GM10266 (cell line): ENCODE data around the gene LEFTY1.

Source experiments
- DNase-seq: peaks from one replicate; pipeline ENCODE4 v3.0.0; 2012; ENCODE audit errors: extremely low spot score
- TF ChIP-seq, protein P1 (sequence below): IDR thresholded peaks from 2 replicates; pipeline ENCODE4 v1.5.1; 2012; ENCODE audit warnings: mild to moderate bottlenecking, low read depth; ENCODE audit not compliant: control insufficient read depth, insufficient read depth; ENCODE audit errors: missing control alignments

Gene LEFTY1

DNA sequence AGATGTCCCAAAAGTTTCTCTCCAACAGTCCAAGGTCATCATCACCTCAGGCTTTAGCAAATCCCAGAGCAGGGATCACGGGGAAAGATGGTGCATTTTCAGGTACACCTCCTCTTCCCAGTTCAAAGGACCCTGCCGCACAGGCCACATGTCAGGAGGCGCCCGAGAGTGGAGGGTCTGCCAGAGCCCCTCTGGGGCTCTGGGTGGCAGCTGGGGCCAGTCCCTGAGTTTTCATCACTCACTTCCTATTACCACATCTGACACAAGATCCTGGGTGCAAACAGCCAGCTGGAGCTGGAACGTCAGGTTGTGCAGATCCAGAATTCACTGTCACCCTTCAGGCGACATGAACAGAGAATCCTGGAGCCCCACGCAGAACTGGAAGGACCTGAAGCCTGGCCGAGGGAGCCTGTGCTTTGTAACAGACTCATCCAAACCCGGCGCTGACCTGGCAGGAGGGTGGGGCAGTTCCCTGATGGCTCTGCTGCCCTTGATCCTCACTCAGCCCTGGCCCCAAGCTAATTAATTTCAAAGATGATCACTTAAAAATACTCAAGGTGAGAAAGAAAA, 15.6 kb downstream of the LEFTY1 start:
- no peak for DNase-seq
- TF ChIP-seq, protein P1, sequence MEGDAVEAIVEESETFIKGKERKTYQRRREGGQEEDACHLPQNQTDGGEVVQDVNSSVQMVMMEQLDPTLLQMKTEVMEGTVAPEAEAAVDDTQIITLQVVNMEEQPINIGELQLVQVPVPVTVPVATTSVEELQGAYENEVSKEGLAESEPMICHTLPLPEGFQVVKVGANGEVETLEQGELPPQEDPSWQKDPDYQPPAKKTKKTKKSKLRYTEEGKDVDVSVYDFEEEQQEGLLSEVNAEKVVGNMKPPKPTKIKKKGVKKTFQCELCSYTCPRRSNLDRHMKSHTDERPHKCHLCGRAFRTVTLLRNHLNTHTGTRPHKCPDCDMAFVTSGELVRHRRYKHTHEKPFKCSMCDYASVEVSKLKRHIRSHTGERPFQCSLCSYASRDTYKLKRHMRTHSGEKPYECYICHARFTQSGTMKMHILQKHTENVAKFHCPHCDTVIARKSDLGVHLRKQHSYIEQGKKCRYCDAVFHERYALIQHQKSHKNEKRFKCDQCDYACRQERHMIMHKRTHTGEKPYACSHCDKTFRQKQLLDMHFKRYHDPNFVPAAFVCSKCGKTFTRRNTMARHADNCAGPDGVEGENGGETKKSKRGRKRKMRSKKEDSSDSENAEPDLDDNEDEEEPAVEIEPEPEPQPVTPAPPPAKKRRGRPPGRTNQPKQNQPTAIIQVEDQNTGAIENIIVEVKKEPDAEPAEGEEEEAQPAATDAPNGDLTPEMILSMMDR: no peak

DNA sequence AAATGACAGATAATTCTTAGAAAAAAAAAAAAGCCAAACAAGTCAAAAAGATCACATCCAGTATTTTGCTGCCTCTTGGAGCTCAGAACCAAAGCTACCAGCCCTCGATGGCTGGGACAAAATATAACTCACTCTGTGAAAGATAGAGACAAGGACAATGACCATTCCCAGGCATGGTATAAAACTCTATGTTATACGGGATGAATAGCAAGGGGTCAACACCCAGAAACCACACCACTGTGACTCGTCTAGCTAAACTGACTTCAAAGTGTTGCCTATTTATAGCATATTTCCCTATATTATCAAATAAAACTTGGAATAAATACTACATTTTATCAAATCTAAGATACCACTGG, 16.9 kb downstream of the LEFTY1 start:
- TF ChIP-seq, protein P1: no peak
- no peak for DNase-seq

GRCh38 chr1:225871359-225872074, 17.4 kb downstream of the LEFTY1 start:
- DNase-seq: no peak
- TF ChIP-seq, protein P1: no peak

DNA sequence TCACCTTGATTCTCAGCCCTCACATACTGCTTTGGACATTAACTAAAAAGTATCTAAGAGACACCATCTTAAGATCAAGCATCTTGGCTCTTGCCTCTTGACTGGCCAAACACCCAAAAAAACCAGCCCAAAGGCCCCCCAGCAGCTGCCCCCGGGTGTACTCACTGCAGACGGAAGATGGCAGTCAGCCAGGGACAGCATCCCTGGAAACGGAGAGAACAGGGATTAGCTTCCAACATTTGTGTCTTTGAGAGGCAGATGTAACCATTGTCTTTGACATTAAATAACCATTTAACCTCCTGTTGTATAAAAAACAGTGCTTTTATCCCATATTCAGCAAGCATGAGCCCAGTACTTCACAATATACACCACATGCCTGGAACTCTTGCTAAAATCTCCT, 18.0 kb downstream of the LEFTY1 start:
- DNase-seq: no peak
- TF ChIP-seq, protein P1: no peak

- no peak for DNase-seq
Observed at GRCh38 chr1:225868631-225869330, 20.2 kb downstream of the LEFTY1 start.

DNA sequence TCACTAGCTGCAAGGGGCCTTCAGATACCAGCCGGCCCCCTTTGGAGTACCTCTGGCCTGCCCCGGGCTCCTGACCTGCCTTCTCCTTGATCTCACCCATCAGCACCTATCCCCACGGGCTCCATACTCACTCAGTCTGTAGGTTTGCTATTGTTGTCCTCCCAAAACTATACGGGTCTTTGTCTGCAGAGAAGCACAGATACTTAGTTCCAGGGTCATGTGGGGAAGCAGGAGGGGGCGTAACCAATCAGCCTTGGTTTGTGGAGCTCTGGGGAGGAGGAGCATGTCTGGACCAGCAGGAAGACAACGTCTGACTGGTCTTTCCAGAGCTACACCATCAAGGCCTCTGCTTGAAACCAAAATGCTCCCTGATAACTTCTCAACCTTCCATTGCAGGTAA, 22.0 kb downstream of the LEFTY1 start:
- DNase-seq: no peak
- TF ChIP-seq, protein P1: no peak

More at GRCh38 chr1:225868631-225869330, 20.2 kb downstream of the LEFTY1 start:
- TF ChIP-seq, protein P1: no peak

- no peak for DNase-seq
- TF ChIP-seq, protein P1: no peak
Observed at GRCh38 chr1:225866061-225866837, 22.7 kb downstream of the LEFTY1 start.
